HG02840 (cell line): ENCODE data around the gene BPIFB6.

Experiments used
- ATAC-seq: cut with Tn5 transposase; IDR thresholded peaks from one replicate; pipeline ENCODE4 v1.9.1; 2021; ENCODE audit warnings: mild to moderate bottlenecking, moderate library complexity, moderate number of reproducible peaks; ENCODE audit not compliant: unreplicated experiment, low FRiP score

Gene BPIFB6

GRCh38 chr20:33031531-33031930 lies at the start of gene BPIFB6:
BPIFB6 (plus strand) TSS chr20:33031648; CDS start chr20:33031648, 0 bp downstream.
- ATAC-seq: no peak

- no peak for ATAC-seq
Measured at GRCh38 chr20:32982617-32983458, 48.6 kb upstream of the BPIFB6 start.

GRCh38 chr20:32983459-32984112 lies 47.9 kb upstream of the BPIFB6 start:
- no peak for ATAC-seq

GRCh38 chr20:32984196-32984595 lies 47.3 kb upstream of the BPIFB6 start:
- ATAC-seq: no peak

- ATAC-seq: no peak
Measured at GRCh38 chr20:32984631-32985354, 46.7 kb upstream of the BPIFB6 start.

- ATAC-seq: no peak
Measured at GRCh38 chr20:32985596-32985995, 45.9 kb upstream of the BPIFB6 start.

GRCh38 chr20:32986331-32986966 lies 45.0 kb upstream of the BPIFB6 start:
- ATAC-seq: no peak

- ATAC-seq: no peak
Measured at GRCh38 chr20:32987044-32987825, 44.2 kb upstream of the BPIFB6 start.

GRCh38 chr20:32988008-32988407 lies 43.4 kb upstream of the BPIFB6 start:
- no peak for ATAC-seq

GRCh38 chr20:32989507-32990283 lies 41.8 kb upstream of the BPIFB6 start:
- no peak for ATAC-seq

- no peak for ATAC-seq
Measured at GRCh38 chr20:32990426-32990825, 41.0 kb upstream of the BPIFB6 start.

- ATAC-seq: no peak
Measured at GRCh38 chr20:32991383-32991782, 40.1 kb upstream of the BPIFB6 start.

- no peak for ATAC-seq
Measured at GRCh38 chr20:32991792-32992641, 39.4 kb upstream of the BPIFB6 start.

GRCh38 chr20:32993496-32994050 lies 37.9 kb upstream of the BPIFB6 start:
- no peak for ATAC-seq

GRCh38 chr20:32995802-32996201 lies 35.6 kb upstream of the BPIFB6 start:
- no peak for ATAC-seq

- ATAC-seq: no peak
Measured at GRCh38 chr20:32997431-32997830, 34.0 kb upstream of the BPIFB6 start.

GRCh38 chr20:32999603-33000250 lies 31.7 kb upstream of the BPIFB6 start:
- ATAC-seq: no peak
